Spleen (tissue), 11 donors: Measurements from ENCODE around the gene ALKBH8. TPM values are rescaled to one million over a fixed set of nuclear protein-coding genes. Genes with fewer than 3 reads are reported as not detected.
A peak's percentile ranks its signal among the peaks of the same experiment; 100 is the strongest.

ENCODE experiments used
- DNase-seq: peaks from one replicate; pipeline ENCODE4 v3.0.0-alpha.2; 2020
- H3K27ac ChIP-seq, 8 donors: fragments of 200-600 bp; sonication (generic) in 7 of 8; 1 replicate in 4 of 8; 2 replicates in 4 of 8; pipeline versions ENCODE4 v1.5.0 to v1.8.0; 2016 to 2021; ENCODE audit warnings: inconsistent platforms in 4 of 8, mild to moderate bottlenecking in 4 of 8, moderate library complexity in 1 of 8
- H3K27me3 ChIP-seq, 7 donors: fragments of 200-600 bp; sonication (generic) in 6 of 7; replicated peaks in 1 of 7; 1 replicate in 4 of 7; 2 replicates in 3 of 7; pipeline versions ENCODE4 v1.5.0 to v1.8.0; 2016 to 2021; ENCODE audit warnings: inconsistent platforms in 3 of 7, mild to moderate bottlenecking in 1 of 7
- H3K36me3 ChIP-seq, 6 donors: fragments of 200-600 bp; sonication (generic) in 5 of 6; 1 replicate in 4 of 6; 2 replicates in 2 of 6; pipeline versions ENCODE4 v1.5.0 to v1.8.0; 2016 to 2021; ENCODE audit warnings: inconsistent platforms in 2 of 6
- H3K4me1 ChIP-seq, 6 donors: fragments of 200-600 bp; sonication (generic) in 5 of 6; 1 replicate in 3 of 6; 2 replicates in 3 of 6; pipeline versions ENCODE4 v1.5.0 to v1.8.0; 2016 to 2021; ENCODE audit warnings: inconsistent platforms in 3 of 6
- H3K4me3 ChIP-seq, 8 donors: fragments of 200-600 bp; sonication (generic) in 7 of 8; 1 replicate in 4 of 8; 2 replicates in 4 of 8; pipeline versions ENCODE4 v1.5.0 to v1.8.0; 2016 to 2021; ENCODE audit warnings: inconsistent platforms in 4 of 8, mild to moderate bottlenecking in 4 of 8, moderate library complexity in 2 of 8
- H3K9me3 ChIP-seq, 8 donors: fragments of 200-600 bp; sonication (generic) in 7 of 8; 1 replicate in 4 of 8; 2 replicates in 4 of 8; pipeline versions ENCODE4 v1.5.0 to v1.8.0; 2016 to 2021; ENCODE audit warnings: inconsistent platforms in 4 of 8
- CTCF ChIP-seq, 11 experiments: fragments of 200-600 bp in 7 of 11; fragments of 450-650 bp in 4 of 11; sonication (generic) in 4 of 11; IDR thresholded peaks in 8 of 11; conservative IDR thresholded peaks in 3 of 11; 1 replicate in 7 of 11; 2 replicates in 4 of 11; pipeline versions ENCODE4 v1.4.0 to v1.8.0; 2016 to 2021; ENCODE audit warnings: antibody characterized with exemption in 11 of 11, inconsistent platforms in 4 of 11, mild to moderate bottlenecking in 1 of 11
- POLR2A ChIP-seq, 3 donors: fragments of 450-650 bp; IDR thresholded peaks; one replicate each; pipeline ENCODE4 v1.5.1; 2017; ENCODE audit warnings: antibody characterized with exemption in 3 of 3, mild to moderate bottlenecking in 1 of 3
- POLR2AphosphoS5 ChIP-seq, 3 donors: sonication (generic); formaldehyde crosslinking; IDR thresholded peaks; one replicate each; pipeline ENCODE4 v1.5.1; 2017; ENCODE audit warnings: antibody characterized with exemption in 3 of 3
- WGBS, 5 donors: extraction: QIAGEN DNeasy Blood & Tissue Kit in 3 of 5; methylation state at CpG; one replicate each; pipeline versions ENCODE4 v1.1.5 to v1.1.7; 2013 to 2018; 5-methylcytosine and 5-hydroxymethylcytosine counted together
- intact Hi-C: fragments of 100-400 bp; cut with DNase I; formaldehyde crosslinking; loops from one replicate; pipeline ENCODE4 v1.15.0; 2023; ENCODE audit warnings: low total_unique reads
- polyA plus RNA-seq, 3 donors: library from polyadenylated mRNA; stranded (reverse); fragments of 200-250 nt; gene quantifications; one replicate each; pipeline ENCODE4 v1.2.1, GENCODE V29; 2013
- total RNA-seq, 7 donors: library from RNA; depleted of rRNA in 3 of 7; stranded (reverse); fragments of >200 nt in 3 of 7; fragmentation: NEBNext Ultra II Directional in 4 of 7; extraction: Animal tissue kit (Norgen Biotek cat#: 25700) in 4 of 7; gene quantifications; one replicate each; pipeline versions ENCODE4 v1.1.0 to v1.2.1, GENCODE V29; 2016 to 2021
- donor health status: healthy with polysubstance abuse.
- donor health status: DM: no; HTN: no; CAD: no; lungs with moderate emphysema.
- donor health status: DM: no; HTN: no; CAD: no.
- donor health status: Bipolar disorder and iron deficiency.
- donor health status: healthy.
- donor health status: DM: no; HTN: no; CAD: no.
- donor health status: DM: yes; HTN: yes; CAD: no.

The ALKBH8 gene
- total and polyA plus RNA-seq, 10 donors: 4.0 to 10.6 (median 9.1) TPM

- Histone ChIP-seq H3K4me1 (peaks cover 6 to 30% (median 28%) of the 10 kb centered on the region in 6 donors), H3K27ac (no peak overlapping the region), H3K27me3 (peaks cover 0 to 91% (median 64%) of the 10 kb centered on the region in 7 donors), H3K36me3 (no peaks in the 10 kb centered on the region), H3K4me3 (peak overlapping the region in 4 of 8 donors; percentile 47 to 78 (median 60)), H3K9me3 (no peaks in the 10 kb centered on the region)
- DNase-seq: no peak
- no peak for TF ChIP-seq POLR2A (IDR thresholded peaks at IDR 0.05)
- TF ChIP-seq POLR2AphosphoS5 (IDR thresholded peaks at IDR 0.05): no peak
- no peak for TF ChIP-seq CTCF (IDR thresholded peaks at IDR 0.05 in 8 of 11, conservative IDR thresholded peaks at IDR 0.05 in 3 of 11)
- intact Hi-C loops: no loop called here
- WGBS, 5 donors: 9 to 17% (median 10%) methylated on average over 6 of the region's 6 CpGs
Observed at GRCh38 chr11:107592231-107592590, 26.7 kb upstream of the ALKBH8 start.

DNA sequence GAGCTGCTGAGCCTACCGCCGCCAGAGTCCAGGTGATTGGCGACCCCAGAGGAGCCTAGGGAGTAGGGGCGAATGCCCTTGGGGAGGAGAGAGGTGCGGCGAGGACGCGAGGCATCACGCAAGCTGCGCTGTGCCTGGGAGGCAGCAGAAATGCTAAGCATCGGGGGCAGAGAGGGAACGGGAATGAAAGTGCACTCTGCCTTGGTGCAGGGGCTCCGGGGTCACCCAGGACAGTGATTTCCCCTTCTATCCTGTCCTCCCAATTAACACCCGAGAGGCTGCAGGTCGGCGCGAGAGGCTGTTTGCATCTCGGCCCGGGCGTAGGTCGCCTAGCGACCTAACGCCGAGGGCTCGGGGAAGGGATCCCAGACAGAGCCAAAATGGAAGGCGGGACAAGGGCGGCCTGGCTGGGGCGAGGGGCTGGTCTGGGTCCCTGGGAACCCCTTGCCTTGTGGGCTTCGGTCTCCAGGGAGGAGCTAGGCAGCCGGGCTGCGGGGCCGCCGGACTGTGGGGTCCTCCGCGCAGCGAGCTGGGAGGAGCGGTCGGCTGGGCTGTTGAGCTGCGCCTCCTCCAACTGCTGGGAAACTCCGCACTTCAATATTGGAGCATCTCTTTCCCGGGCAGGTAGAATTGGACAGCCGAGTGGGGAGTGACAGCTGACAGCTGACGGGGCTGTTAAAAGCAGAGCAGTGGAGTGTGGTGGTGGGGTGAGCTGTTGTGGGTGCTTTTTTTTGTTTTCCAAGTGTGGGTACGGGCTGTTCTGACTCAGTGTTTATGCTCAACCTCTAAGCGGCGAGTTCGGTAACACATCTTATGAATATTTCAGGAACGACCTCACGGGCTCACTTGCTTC, 26.1 kb upstream of the ALKBH8 start:
- intact Hi-C loops: no loop called here
- no peak for TF ChIP-seq POLR2A (IDR thresholded peaks at IDR 0.05)
- no peak for TF ChIP-seq CTCF (IDR thresholded peaks at IDR 0.05 in 8 of 11, conservative IDR thresholded peaks at IDR 0.05 in 3 of 11)
- TF ChIP-seq POLR2AphosphoS5 (IDR thresholded peaks at IDR 0.05): no peak
- H3K9me3 ChIP-seq: no peaks in the 10 kb centered on the region
- no peaks in the 10 kb centered on the region for H3K36me3 ChIP-seq
- WGBS, 5 donors: 1 to 3% (median 1%) methylated on average over 38 to 49 of the region's 49 CpGs
- H3K27me3 ChIP-seq: peaks cover 0 to 91% (median 64%) of the 10 kb centered on the region in 7 donors
- H3K4me1 ChIP-seq: peaks cover 6 to 30% (median 28%) of the 10 kb centered on the region in 6 donors
- peak overlapping the region; percentile 42 to 78 (median 56) for H3K4me3 ChIP-seq
- no peak overlapping the region for H3K27ac ChIP-seq
- no peak for DNase-seq

DNA sequence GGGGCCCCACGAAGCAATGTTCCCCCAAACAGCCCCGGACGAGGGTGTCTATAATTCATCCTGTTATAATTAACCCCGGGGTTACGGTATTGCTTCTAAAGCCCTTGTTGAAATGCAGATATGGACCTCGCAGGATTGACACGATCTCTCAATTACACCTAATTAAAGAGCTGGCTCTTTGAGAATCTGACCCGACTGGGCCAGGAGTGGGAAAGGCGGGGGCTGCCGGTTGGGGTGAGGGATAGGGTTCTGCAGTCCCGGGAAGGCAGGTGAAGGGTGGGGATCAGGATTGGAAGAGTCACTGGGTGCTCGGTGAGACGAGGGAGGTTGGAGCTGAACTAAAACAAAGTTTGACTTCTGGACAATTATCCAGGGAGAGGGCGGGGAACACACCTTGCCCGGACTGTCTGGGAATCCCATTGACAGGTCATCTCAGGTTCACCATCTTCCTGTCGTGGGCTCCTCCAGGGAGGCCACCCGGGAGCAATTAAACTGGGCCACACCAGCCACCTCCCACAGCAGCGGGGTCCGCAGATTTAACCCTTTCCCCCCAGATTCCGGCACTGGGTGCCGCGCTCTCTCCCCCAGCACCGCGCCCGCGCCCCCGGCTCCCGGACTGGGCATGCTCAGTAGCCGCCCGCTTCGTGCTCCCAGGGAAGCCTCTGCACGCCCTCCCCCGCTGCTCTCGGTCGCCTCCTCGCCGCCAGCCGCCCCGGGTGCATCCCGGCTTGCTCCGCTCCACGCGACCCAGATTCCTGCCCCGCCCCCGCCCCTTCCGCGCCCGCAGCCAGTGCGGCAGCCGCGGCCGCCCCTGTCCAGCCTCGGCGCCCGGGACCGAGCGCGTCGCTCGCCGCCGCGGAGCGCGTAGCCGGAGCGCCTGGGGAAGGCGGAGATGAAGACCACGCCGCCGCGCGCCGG, 25.2 kb upstream of the ALKBH8 start, which contains the start of gene ELMOD1:
Gene ELMOD1 (plus strand): TSS at position 688 of the 918 bp plus-strand sequence. CDS start 27,043 bp downstream, outside the sequence.
- intact Hi-C loops: no loop called here
- no peaks in the 10 kb centered on the region for H3K36me3 ChIP-seq
- H3K9me3 ChIP-seq: no peaks in the 10 kb centered on the region
- peaks cover 6 to 30% (median 28%) of the 10 kb centered on the region in 6 donors for H3K4me1 ChIP-seq
- peaks cover 0 to 95% (median 64%) of the 10 kb centered on the region in 7 donors for H3K27me3 ChIP-seq
- peak; percentile 78 for DNase-seq
- TF ChIP-seq POLR2A (IDR thresholded peaks at IDR 0.05) (no peak), CTCF (IDR thresholded peaks at IDR 0.05 in 8 of 11, conservative IDR thresholded peaks at IDR 0.05 in 3 of 11) (no peak), POLR2AphosphoS5 (IDR thresholded peaks at IDR 0.05) (peak in 1 of 3 donors; percentile 14)
- peak within 1 kb of the TSS; percentile 42 to 78 (median 56) for H3K4me3 ChIP-seq
- WGBS, 5 donors: 1 to 3% (median 1%) methylated on average over 19 to 74 of the region's 74 CpGs
- H3K27ac ChIP-seq: no peak within 1 kb of the TSS
